ENCODE data around the gene LST1.

Gene LST1

GRCh38 chr6:31621320-31621939 lies 35.4 kb downstream of the LST1 start:
- no peak for DNase-seq

GRCh38 chr6:31621991-31622390 lies 35.9 kb downstream of the LST1 start:
- DNase-seq: no peak

GRCh38 chr6:31622684-31623091 lies 36.6 kb downstream of the LST1 start:
- no peak for DNase-seq

- DNase-seq: no peak
These were observed 38.0 kb downstream of the LST1 start for GRCh38 chr6:31624070-31624469.

- DNase-seq: no peak
These were observed 40.9 kb downstream of the LST1 start for GRCh38 chr6:31626952-31627351.

- no peak for DNase-seq
These were observed 41.7 kb downstream of the LST1 start for GRCh38 chr6:31627690-31628287.

GRCh38 chr6:31629014-31629413 lies 42.9 kb downstream of the LST1 start:
- DNase-seq: no peak

GRCh38 chr6:31630177-31630934 lies 44.3 kb downstream of the LST1 start:
- no peak for DNase-seq

GRCh38 chr6:31631209-31631608 lies 45.1 kb downstream of the LST1 start:
- DNase-seq: no peak

GRCh38 chr6:31631681-31632278 lies 45.7 kb downstream of the LST1 start:
- DNase-seq: no peak

GRCh38 chr6:31632279-31632946 lies 46.3 kb downstream of the LST1 start:
- no peak for DNase-seq

- DNase-seq: no peak
These were observed 47.4 kb downstream of the LST1 start for GRCh38 chr6:31633447-31633846.

- DNase-seq: no peak
These were observed 48.1 kb downstream of the LST1 start for GRCh38 chr6:31634131-31634530.

GRCh38 chr6:31634969-31635575 lies 49.0 kb downstream of the LST1 start:
- DNase-seq: no peak

GRCh38 chr6:31636698-31637596 lies 50.9 kb downstream of the LST1 start:
- no peak for DNase-seq
